A204.1 (cell line): ENCODE measurements around the gene EEIG1.

Experiments used
- FAIRE-seq: peaks from 2 replicates; lab custom pipeline; 2012; peaks lifted over from hg19 to GRCh38; lab: Jason Lieb, UNC

The EEIG1 gene

GRCh38 chr9:128001151-128001778 lies 20.5 kb upstream of the EEIG1 start:
- no peak for FAIRE-seq

- FAIRE-seq: no peak
Measured at GRCh38 chr9:127999461-127999860, 18.7 kb upstream of the EEIG1 start.

- no peak for FAIRE-seq
Measured at GRCh38 chr9:127993721-127994120, 12.9 kb upstream of the EEIG1 start.

GRCh38 chr9:127991757-127992274 lies 11.0 kb upstream of the EEIG1 start:
- FAIRE-seq: no peak

GRCh38 chr9:127991017-127991756 lies 10.4 kb upstream of the EEIG1 start:
- FAIRE-seq: no peak

- FAIRE-seq: no peak
Measured at GRCh38 chr9:127990554-127990953, 9.8 kb upstream of the EEIG1 start.

GRCh38 chr9:127989094-127989493 lies 8.3 kb upstream of the EEIG1 start:
- no peak for FAIRE-seq

- FAIRE-seq: no peak
Measured at GRCh38 chr9:127987103-127987614, 6.4 kb upstream of the EEIG1 start.

GRCh38 chr9:127985011-127985410 lies 4.2 kb upstream of the EEIG1 start:
- no peak for FAIRE-seq

- no peak for FAIRE-seq
Measured at GRCh38 chr9:127983847-127984289, 3.1 kb upstream of the EEIG1 start.

GRCh38 chr9:127982912-127983311 lies 2.1 kb upstream of the EEIG1 start:
- FAIRE-seq: no peak

GRCh38 chr9:127981559-127982121 lies 851 bp upstream of the EEIG1 start:
- no peak for FAIRE-seq

- FAIRE-seq: no peak
Measured at GRCh38 chr9:127980060-127980705, 606 bp downstream of the EEIG1 start.

- FAIRE-seq: no peak
Measured at GRCh38 chr9:127979333-127980059, 1.3 kb downstream of the EEIG1 start.

GRCh38 chr9:127979015-127979332 lies 1.8 kb downstream of the EEIG1 start:
- FAIRE-seq: no peak

- FAIRE-seq: no peak
Measured at GRCh38 chr9:127977884-127978647, 2.7 kb downstream of the EEIG1 start.

- FAIRE-seq: no peak
Measured at GRCh38 chr9:127977009-127977883, 3.5 kb downstream of the EEIG1 start.

- no peak for FAIRE-seq
Measured at GRCh38 chr9:127976498-127976897, 4.3 kb downstream of the EEIG1 start.

GRCh38 chr9:127975376-127976315 lies 5.1 kb downstream of the EEIG1 start:
- FAIRE-seq: no peak
